K562 (cell line): Measurements from ENCODE around the gene CCNB1IP1. TPM values are rescaled to one million over a fixed set of nuclear protein-coding genes. Genes with fewer than 3 reads are reported as not detected.

Experiments used
- ATAC-seq: fragments of 200-7000 bp; cut with Tn5 transposase; 3 replicates; pipeline ENCODE4 v1.9.1; 2020; ENCODE audit warnings: moderate library complexity
- BruUV-seq: library from RNA; stranded (reverse); fragments of 400-500 nt; replicated peaks from 2 replicates; lab custom pipeline; 2021; lab: Mats Ljungman, UMichigan
- CTCF ChIA-PET: fragments of 300-600 bp; formaldehyde crosslinking; extraction: SDS; loops from one replicate; lab custom pipeline; 2021; ENCODE audit warnings: low intra/inter-chr PET ratio; lab: Yijun Ruan, JAX
- POLR2A ChIA-PET: fragments of 300-600, 350-650 bp; sonication (Branson Sonifier 250); formaldehyde crosslinking; extraction: SDS; loops from one replicate; lab custom pipeline; 2021; ENCODE audit warnings: antibody characterized with exemption, inconsistent platforms; lab: Yijun Ruan, JAX
- DNase-seq, 4 experiments: peaks; one replicate each; pipeline versions ENCODE4 v3.0.0 to v3.0.0-alpha.2; 2011 to 2018; ENCODE audit warnings: low spot score in 3 of 4, mixed read lengths in 3 of 4; ENCODE audit errors: extremely low read depth in 1 of 4
- FAIRE-seq: peaks from 2 replicates; lab custom pipeline; 2011; peaks lifted over from hg19 to GRCh38; lab: Jason Lieb, UNC
- H2AFZ ChIP-seq: 2 replicates; pipeline ENCODE4 v1.6.0; 2011; ENCODE audit warnings: low read depth, low read length, control low read depth, inconsistent platforms
- H3K27ac ChIP-seq: fragments of 200-600 bp; 3 replicates; pipeline ENCODE4 v1.8.0; 2011; ENCODE audit warnings: low read depth, mild to moderate bottlenecking, control low read depth, inconsistent platforms, low read length, moderate library complexity, mixed read lengths; ENCODE audit errors: extremely low read depth
- H3K27me3 ChIP-seq, 2 experiments: fragments of 300-600 bp in 1 of 2; 2 replicates in 1 of 2; 3 replicates in 1 of 2; pipeline versions ENCODE4 v1.6.0 to v1.8.0; 2011; ENCODE audit warnings: inconsistent platforms in 2 of 2, low read length in 2 of 2, mild to moderate bottlenecking in 1 of 2, mixed read lengths in 1 of 2, moderate library complexity in 1 of 2; ENCODE audit not compliant: control insufficient read depth in 2 of 2, insufficient read depth in 2 of 2
- H3K36me3 ChIP-seq: fragments of 300-600 bp; 3 replicates; pipeline ENCODE4 v1.8.0; 2011; ENCODE audit warnings: mild to moderate bottlenecking, low read length, inconsistent platforms; ENCODE audit not compliant: control insufficient read depth, insufficient read depth
- H3K4me1 ChIP-seq, 2 experiments: fragments of 200-600 bp in 1 of 2; replicated peaks in 1 of 2; 2 replicates in 1 of 2; 3 replicates in 1 of 2; pipeline versions ENCODE4 v1.5.1 to v1.8.0; 2011; ENCODE audit warnings: inconsistent platforms in 2 of 2, low read length in 2 of 2, mild to moderate bottlenecking in 1 of 2, mixed read lengths in 1 of 2, moderate library complexity in 1 of 2; ENCODE audit not compliant: control insufficient read depth in 2 of 2, insufficient read depth in 2 of 2
- H3K4me2 ChIP-seq: 2 replicates; pipeline ENCODE4 v1.6.1; 2011; ENCODE audit warnings: low read length, control low read depth, inconsistent platforms, mixed read lengths; ENCODE audit not compliant: insufficient read depth
- H3K4me3 ChIP-seq: fragments of 200-600 bp; sonication (generic), shearing (Covaris generic); 2 replicates; pipeline ENCODE4 v1.5.1; 2016; ENCODE audit warnings: control low read depth, inconsistent platforms
- H3K79me2 ChIP-seq: fragments of 200-600 bp; 3 replicates; pipeline ENCODE4 v1.8.0; 2011; ENCODE audit warnings: low read length, inconsistent platforms; ENCODE audit not compliant: control insufficient read depth, insufficient read depth
- H3K9ac ChIP-seq, 2 experiments: 2 replicates each; pipeline versions ENCODE4 v1.6.0 to v1.6.1; 2011; ENCODE audit warnings: low read depth in 2 of 2, low read length in 2 of 2, control low read depth in 1 of 2, inconsistent platforms in 1 of 2, mild to moderate bottlenecking in 1 of 2, mixed read lengths in 1 of 2; ENCODE audit not compliant: insufficient read depth in 1 of 2
- H3K9me1 ChIP-seq: one replicate; pipeline ENCODE4 v1.6.0; 2011; ENCODE audit warnings: inconsistent platforms, mild to moderate bottlenecking, low read length, moderate library complexity; ENCODE audit not compliant: control insufficient read depth, insufficient read depth
- H3K9me3 ChIP-seq: replicated peaks from 2 replicates; pipeline ENCODE4 v1.5.1; 2011; ENCODE audit warnings: low read depth, low read length, inconsistent platforms; ENCODE audit not compliant: control insufficient read depth, insufficient read depth
- H4K20me1 ChIP-seq: replicated peaks from 2 replicates; pipeline ENCODE4 v1.6.1; 2011; ENCODE audit warnings: low read length, inconsistent platforms, mixed read lengths; ENCODE audit not compliant: control insufficient read depth, insufficient read depth
- HOXB6 ChIP-seq: fragments of 250-450 bp; sonication (Bioruptor Pico); IDR thresholded peaks from 2 replicates; pipeline ENCODE4 v1.5.1; 2022; ENCODE audit warnings: mild to moderate bottlenecking, borderline replicate concordance
- SIN3A ChIP-seq, 2 experiments: fragments of 150-350 bp in 1 of 2; IDR thresholded peaks; 2 replicates each; pipeline ENCODE4 v1.6.1; 2011 to 2016; ENCODE audit warnings: borderline replicate concordance in 2 of 2, low read depth in 2 of 2, low read length in 2 of 2, mild to moderate bottlenecking in 2 of 2, moderate library complexity in 2 of 2; ENCODE audit not compliant: control insufficient read depth in 1 of 2
- ZKSCAN1 ChIP-seq: fragments of 150-350 bp; IDR thresholded peaks from 2 replicates; pipeline ENCODE4 v1.6.1; 2016; ENCODE audit warnings: low read depth, low read length
- WGBS: fragments of 100-300 bp; shearing (Covaris generic); methylation state at CpG from one replicate; pipeline ENCODE4 v1.1.6; 2016; ENCODE audit warnings: low coverage, mixed read lengths; ENCODE audit not compliant: insufficient coverage; ENCODE audit errors: missing lambda C conversion rate; 5-methylcytosine and 5-hydroxymethylcytosine counted together
- in situ Hi-C: fragments of 300-500 bp; cut with MboI; formaldehyde crosslinking; loops from 4 replicates; pipeline ENCODE4 v1.15.0; 2018; ENCODE audit warnings: inconsistent platforms, mixed read lengths
- intact Hi-C: fragments of 100-400 bp; cut with micrococcal nuclease; formaldehyde crosslinking; loops from 2 replicates; pipeline ENCODE4 v1.14.2; 2022
- polyA plus RNA-seq, 8 experiments: library from polyadenylated mRNA; depleted of rRNA in 4 of 8; stranded (reverse) in 5 of 8; unstranded in 3 of 8; fragments of >200 nt; fragmentation: Nextera tagmentation in 2 of 8; fragmentation: Illumina TruSeq in 1 of 8; extraction: Ambion mirVana in 2 of 8; extraction: Trizol in 1 of 8; gene quantifications; 2 replicates each; pipeline versions ENCODE4 v1.2.1 to v1.2.3, GENCODE V29; 2011 to 2014; ENCODE audit warnings: inconsistent platforms in 1 of 8, missing spikeins in 1 of 8
- total RNA-seq, 7 experiments: library from RNA; depleted of rRNA in 6 of 7; stranded (reverse); fragments of >200 nt in 6 of 7; fragmentation: Illumina TruSeq in 2 of 7; extraction: Trizol in 2 of 7; gene quantifications; 2 replicates each; pipeline versions ENCODE4 v1.2.1 to v1.2.3, GENCODE V29; 2011 to 2021; ENCODE audit warnings: low replicate concordance in 1 of 7
- TF ChIP-seq, protein P1 (sequence below), 2 experiments: IDR thresholded peaks; 2 replicates each; pipeline ENCODE4 v1.6.1; 2011; ENCODE audit warnings: borderline replicate concordance in 1 of 2, control low read depth in 1 of 2, low read depth in 1 of 2, low read length in 1 of 2, mild to moderate bottlenecking in 1 of 2, mixed read lengths in 1 of 2, moderate library complexity in 1 of 2; ENCODE audit not compliant: insufficient read depth in 1 of 2, insufficient read length in 1 of 2, poor library complexity in 1 of 2, severe bottlenecking in 1 of 2; ENCODE audit errors: extremely low read depth in 1 of 2
- TF ChIP-seq, protein P2 (sequence below), 3 experiments: fragments of 200-800 bp in 1 of 3; fragments of 250-450 bp in 1 of 3; fragments of 450-650 bp in 1 of 3; sonication (Bioruptor Pico) in 1 of 3; sonication (Bioruptor generic) in 1 of 3; formaldehyde crosslinking in 1 of 3; IDR thresholded peaks; 2 replicates each; pipeline versions ENCODE4 v1.6.1 to v1.8.0; 2016 to 2022; ENCODE audit warnings: mild to moderate bottlenecking in 2 of 3, missing genetic modification characterization in 2 of 3, missing compliant biosample characterization in 1 of 3, moderate library complexity in 1 of 3
- TF ChIP-seq, protein P3 (sequence below), 2 experiments: fragments of 150-350 bp in 1 of 2; IDR thresholded peaks; 2 replicates each; pipeline ENCODE4 v1.6.1; 2012 to 2016; ENCODE audit warnings: low read depth in 2 of 2, low read length in 2 of 2, mild to moderate bottlenecking in 1 of 2, moderate library complexity in 1 of 2

CCNB1IP1 gene
- total and polyA plus RNA-seq, 9 of the 15 experiments (the other 6 are each of a cell fraction or from before 2014, with no cell fraction given), result 51.8 to 152 (median 81.0) TPM

DNA sequence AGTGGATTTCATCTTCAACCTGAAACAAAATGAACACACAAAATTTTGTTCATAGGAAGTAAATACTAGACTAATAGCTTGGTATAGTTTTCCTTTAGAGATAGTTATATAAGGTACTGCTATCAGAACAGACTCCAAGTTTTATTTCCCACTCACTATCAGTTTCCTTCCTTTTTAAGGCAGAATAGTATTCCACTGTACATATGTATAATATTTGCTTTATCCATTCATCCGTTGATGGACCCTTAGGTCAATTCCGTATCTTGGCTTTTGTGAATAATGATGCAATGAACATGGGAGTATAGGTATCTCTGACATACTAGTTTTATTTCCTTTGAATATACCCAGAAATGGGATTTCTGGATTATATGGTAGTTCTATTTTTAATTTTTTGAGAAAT lies 3.7 kb downstream of the CCNB1IP1 start:
- Histone ChIP-seq H3K4me2 (no peak overlapping the region), H4K20me1 (no peaks in the 10 kb centered on the region; the same call in 1 of the 2 replicates), H3K79me2 (peaks cover 85% of the 10 kb centered on the region), H3K27ac (no peak overlapping the region), H3K9me3 (no peaks in the 10 kb centered on the region; the same call in 1 of the 2 replicates), H2AFZ (no peak overlapping the region), H3K27me3 (no peaks in the 10 kb centered on the region), H3K9me1 (no peaks in the 10 kb centered on the region), H3K4me3 (no peak overlapping the region), H3K4me1 (peaks cover 0 to 16% of the 10 kb centered on the region in 2 experiments; a peak in 2 of 5 replicates), H3K9ac (no peak overlapping the region; a peak in 1 of 4 replicates), H3K36me3 (peaks cover 61% of the 10 kb centered on the region)
- intact Hi-C loops, result loop anchor here (5.0 kb wide), 1 partner anchor 83 kb away; the partner anchor contains the start of gene TEP1
- BruUV-seq, result no TSS peak
- DNase-seq (no peak), ATAC-seq (no peak), FAIRE-seq (no peak)
- ChIA-PET CTCF (no interaction called here), POLR2A (interaction anchor here (0.8 to 1.7 kb wide), 2 partner anchors 14 to 281 kb away, joined by 3 to 10 read pairs; partner anchors contain the start of gene PARP2)
- in situ Hi-C loops, result loop anchor here (5.0 kb wide), 1 partner anchor 283 kb away; no protein-coding TSS in a partner anchor
- 35% methylated on average over 2 of the region's 2 CpGs for WGBS
- TF ChIP-seq SIN3A (IDR thresholded peaks at IDR 0.05; ENCODE audit: borderline replicate concordance in 2 of 2, control insufficient read depth in 1 of 2, low read depth in 2 of 2, low read length in 2 of 2), result no peak
- TF ChIP-seq, protein P1, sequence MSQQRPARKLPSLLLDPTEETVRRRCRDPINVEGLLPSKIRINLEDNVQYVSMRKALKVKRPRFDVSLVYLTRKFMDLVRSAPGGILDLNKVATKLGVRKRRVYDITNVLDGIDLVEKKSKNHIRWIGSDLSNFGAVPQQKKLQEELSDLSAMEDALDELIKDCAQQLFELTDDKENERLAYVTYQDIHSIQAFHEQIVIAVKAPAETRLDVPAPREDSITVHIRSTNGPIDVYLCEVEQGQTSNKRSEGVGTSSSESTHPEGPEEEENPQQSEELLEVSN (IDR thresholded peaks at IDR 0.05; ENCODE audit: borderline replicate concordance in 1 of 2, extremely low read depth in 1 of 2, insufficient read depth in 1 of 2, insufficient read length in 1 of 2, low read depth in 1 of 2, low read length in 1 of 2, poor library complexity in 1 of 2, severe bottlenecking in 1 of 2), result no peak
- TF ChIP-seq, protein P2, sequence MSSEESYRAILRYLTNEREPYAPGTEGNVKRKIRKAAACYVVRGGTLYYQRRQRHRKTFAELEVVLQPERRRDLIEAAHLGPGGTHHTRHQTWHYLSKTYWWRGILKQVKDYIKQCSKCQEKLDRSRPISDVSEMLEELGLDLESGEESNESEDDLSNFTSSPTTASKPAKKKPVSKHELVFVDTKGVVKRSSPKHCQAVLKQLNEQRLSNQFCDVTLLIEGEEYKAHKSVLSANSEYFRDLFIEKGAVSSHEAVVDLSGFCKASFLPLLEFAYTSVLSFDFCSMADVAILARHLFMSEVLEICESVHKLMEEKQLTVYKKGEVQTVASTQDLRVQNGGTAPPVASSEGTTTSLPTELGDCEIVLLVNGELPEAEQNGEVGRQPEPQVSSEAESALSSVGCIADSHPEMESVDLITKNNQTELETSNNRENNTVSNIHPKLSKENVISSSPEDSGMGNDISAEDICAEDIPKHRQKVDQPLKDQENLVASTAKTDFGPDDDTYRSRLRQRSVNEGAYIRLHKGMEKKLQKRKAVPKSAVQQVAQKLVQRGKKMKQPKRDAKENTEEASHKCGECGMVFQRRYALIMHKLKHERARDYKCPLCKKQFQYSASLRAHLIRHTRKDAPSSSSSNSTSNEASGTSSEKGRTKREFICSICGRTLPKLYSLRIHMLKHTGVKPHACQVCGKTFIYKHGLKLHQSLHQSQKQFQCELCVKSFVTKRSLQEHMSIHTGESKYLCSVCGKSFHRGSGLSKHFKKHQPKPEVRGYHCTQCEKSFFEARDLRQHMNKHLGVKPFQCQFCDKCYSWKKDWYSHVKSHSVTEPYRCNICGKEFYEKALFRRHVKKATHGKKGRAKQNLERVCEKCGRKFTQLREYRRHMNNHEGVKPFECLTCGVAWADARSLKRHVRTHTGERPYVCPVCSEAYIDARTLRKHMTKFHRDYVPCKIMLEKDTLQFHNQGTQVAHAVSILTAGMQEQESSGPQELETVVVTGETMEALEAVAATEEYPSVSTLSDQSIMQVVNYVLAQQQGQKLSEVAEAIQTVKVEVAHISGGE (CRISPR knock-in tag; IDR thresholded peaks at IDR 0.05), result no peak
- TF ChIP-seq, protein P3, sequence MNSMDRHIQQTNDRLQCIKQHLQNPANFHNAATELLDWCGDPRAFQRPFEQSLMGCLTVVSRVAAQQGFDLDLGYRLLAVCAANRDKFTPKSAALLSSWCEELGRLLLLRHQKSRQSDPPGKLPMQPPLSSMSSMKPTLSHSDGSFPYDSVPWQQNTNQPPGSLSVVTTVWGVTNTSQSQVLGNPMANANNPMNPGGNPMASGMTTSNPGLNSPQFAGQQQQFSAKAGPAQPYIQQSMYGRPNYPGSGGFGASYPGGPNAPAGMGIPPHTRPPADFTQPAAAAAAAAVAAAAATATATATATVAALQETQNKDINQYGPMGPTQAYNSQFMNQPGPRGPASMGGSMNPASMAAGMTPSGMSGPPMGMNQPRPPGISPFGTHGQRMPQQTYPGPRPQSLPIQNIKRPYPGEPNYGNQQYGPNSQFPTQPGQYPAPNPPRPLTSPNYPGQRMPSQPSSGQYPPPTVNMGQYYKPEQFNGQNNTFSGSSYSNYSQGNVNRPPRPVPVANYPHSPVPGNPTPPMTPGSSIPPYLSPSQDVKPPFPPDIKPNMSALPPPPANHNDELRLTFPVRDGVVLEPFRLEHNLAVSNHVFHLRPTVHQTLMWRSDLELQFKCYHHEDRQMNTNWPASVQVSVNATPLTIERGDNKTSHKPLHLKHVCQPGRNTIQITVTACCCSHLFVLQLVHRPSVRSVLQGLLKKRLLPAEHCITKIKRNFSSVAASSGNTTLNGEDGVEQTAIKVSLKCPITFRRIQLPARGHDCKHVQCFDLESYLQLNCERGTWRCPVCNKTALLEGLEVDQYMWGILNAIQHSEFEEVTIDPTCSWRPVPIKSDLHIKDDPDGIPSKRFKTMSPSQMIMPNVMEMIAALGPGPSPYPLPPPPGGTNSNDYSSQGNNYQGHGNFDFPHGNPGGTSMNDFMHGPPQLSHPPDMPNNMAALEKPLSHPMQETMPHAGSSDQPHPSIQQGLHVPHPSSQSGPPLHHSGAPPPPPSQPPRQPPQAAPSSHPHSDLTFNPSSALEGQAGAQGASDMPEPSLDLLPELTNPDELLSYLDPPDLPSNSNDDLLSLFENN (IDR thresholded peaks at IDR 0.05; ENCODE audit: low read depth in 2 of 2, low read length in 2 of 2), result no peak
- no peak for TF ChIP-seq HOXB6 (CRISPR knock-in tag)
- TF ChIP-seq ZKSCAN1, result no peak
